Ishikawa (cell line): ENCODE data around the gene CLECL1.

Source experiments
- CEBPB ChIP-seq: IDR thresholded peaks from 2 replicates; pipeline ENCODE4 v1.6.1; 2012
- CREB1 ChIP-seq: IDR thresholded peaks from 2 replicates; pipeline ENCODE4 v1.6.1; 2012; ENCODE audit warnings: low read depth
- EGR1 ChIP-seq: IDR thresholded peaks from 2 replicates; pipeline ENCODE4 v1.6.1; 2012
- EP300 ChIP-seq: IDR thresholded peaks from 2 replicates; pipeline ENCODE4 v1.6.1; 2012; ENCODE audit warnings: borderline replicate concordance
- FOXM1 ChIP-seq: IDR thresholded peaks from 2 replicates; pipeline ENCODE4 v1.6.1; 2012; ENCODE audit warnings: low read depth, borderline replicate concordance
- NFIC ChIP-seq: IDR thresholded peaks from 2 replicates; pipeline ENCODE4 v1.6.1; 2012
- RAD21 ChIP-seq: IDR thresholded peaks from 2 replicates; pipeline ENCODE4 v1.6.1; 2012; ENCODE audit warnings: low read depth
- REST ChIP-seq: IDR thresholded peaks from 2 replicates; pipeline ENCODE4 v1.6.1; 2012; ENCODE audit warnings: low read depth, mild to moderate bottlenecking
- TAF1 ChIP-seq: IDR thresholded peaks from 2 replicates; pipeline ENCODE4 v1.6.1; 2012; ENCODE audit warnings: low read depth, mild to moderate bottlenecking
- TCF12 ChIP-seq: IDR thresholded peaks from 2 replicates; pipeline ENCODE4 v1.6.1; 2012; ENCODE audit warnings: low read depth
- TEAD4 ChIP-seq: IDR thresholded peaks from 2 replicates; pipeline ENCODE4 v1.6.1; 2012
- YY1 ChIP-seq: IDR thresholded peaks from 2 replicates; pipeline ENCODE4 v1.6.1; 2012; ENCODE audit warnings: low read depth
- ZBTB7A ChIP-seq: IDR thresholded peaks from 2 replicates; pipeline ENCODE4 v1.6.1; 2012; ENCODE audit warnings: low read depth
- TF ChIP-seq, protein P1 (sequence below): IDR thresholded peaks from 2 replicates; pipeline ENCODE4 v1.6.1; 2012
- TF ChIP-seq, protein P2 (sequence below): IDR thresholded peaks from 2 replicates; pipeline ENCODE4 v1.6.1; 2012

Gene CLECL1

GRCh38 chr12:9753498-9753897 lies 20.6 kb upstream of the CLECL1 start:
- TF ChIP-seq NFIC (no peak), ZBTB7A (no peak), CEBPB (no peak), YY1 (no peak), REST (no peak), TEAD4 (no peak), TCF12 (no peak), RAD21 (no peak), CREB1 (no peak), TAF1 (no peak), EP300 (no peak), FOXM1 (no peak), EGR1 (no peak)
- TF ChIP-seq, protein P1, sequence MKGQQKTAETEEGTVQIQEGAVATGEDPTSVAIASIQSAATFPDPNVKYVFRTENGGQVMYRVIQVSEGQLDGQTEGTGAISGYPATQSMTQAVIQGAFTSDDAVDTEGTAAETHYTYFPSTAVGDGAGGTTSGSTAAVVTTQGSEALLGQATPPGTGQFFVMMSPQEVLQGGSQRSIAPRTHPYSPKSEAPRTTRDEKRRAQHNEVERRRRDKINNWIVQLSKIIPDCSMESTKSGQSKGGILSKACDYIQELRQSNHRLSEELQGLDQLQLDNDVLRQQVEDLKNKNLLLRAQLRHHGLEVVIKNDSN, result no peak
- TF ChIP-seq, protein P2, sequence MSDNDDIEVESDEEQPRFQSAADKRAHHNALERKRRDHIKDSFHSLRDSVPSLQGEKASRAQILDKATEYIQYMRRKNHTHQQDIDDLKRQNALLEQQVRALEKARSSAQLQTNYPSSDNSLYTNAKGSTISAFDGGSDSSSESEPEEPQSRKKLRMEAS, result no peak

- TF ChIP-seq REST, result no peak
- no peak for TF ChIP-seq TCF12
- TF ChIP-seq, protein P2, result no peak
- TF ChIP-seq FOXM1, result no peak
- TF ChIP-seq TAF1, result no peak
- no peak for TF ChIP-seq RAD21
- TF ChIP-seq NFIC, result no peak
- TF ChIP-seq EP300, result no peak
- TF ChIP-seq TEAD4, result no peak
- TF ChIP-seq YY1, result no peak
- TF ChIP-seq, protein P1, result no peak
- TF ChIP-seq CREB1, result no peak
- TF ChIP-seq ZBTB7A, result no peak
- no peak for TF ChIP-seq CEBPB
- no peak for TF ChIP-seq EGR1
Measured at GRCh38 chr12:9753073-9753472, 20.2 kb upstream of the CLECL1 start.

DNA sequence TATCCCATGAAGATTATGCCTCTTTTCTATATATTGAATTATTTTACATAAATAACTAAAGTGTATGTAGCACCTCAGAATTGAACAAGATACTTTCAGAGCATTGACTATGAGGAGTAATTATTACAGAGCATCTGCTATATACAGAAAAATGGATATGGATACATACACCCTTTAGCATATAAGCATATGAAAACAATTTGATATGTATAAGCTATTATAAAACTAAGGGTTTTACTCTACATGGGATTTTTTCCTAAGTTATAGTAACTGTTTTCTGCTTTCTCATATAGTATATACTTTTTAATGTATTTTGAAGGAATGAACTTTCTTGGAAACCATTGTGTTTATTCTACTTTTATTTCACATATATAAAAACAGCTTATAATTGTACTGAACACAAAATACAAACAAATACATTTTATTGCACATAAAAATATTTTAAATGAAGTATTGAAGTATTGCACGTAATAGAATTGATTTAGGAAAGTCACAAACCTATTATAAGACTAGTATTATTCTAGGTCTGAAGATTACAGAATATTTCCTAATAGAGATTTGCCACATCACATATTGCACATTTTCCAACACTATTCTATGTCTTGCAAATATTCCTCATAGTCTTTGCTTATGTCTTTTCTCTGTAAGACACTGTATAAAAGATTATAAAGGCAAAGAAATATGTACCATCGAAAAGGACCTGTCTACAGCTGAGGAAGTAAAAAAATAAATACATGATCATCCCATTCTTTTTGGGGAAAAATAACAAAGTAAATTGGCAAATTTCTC lies 19.4 kb upstream of the CLECL1 start:
- no peak for TF ChIP-seq FOXM1
- no peak for TF ChIP-seq TEAD4
- TF ChIP-seq ZBTB7A, result no peak
- TF ChIP-seq RAD21, result no peak
- TF ChIP-seq CREB1, result no peak
- TF ChIP-seq, protein P2, result no peak
- no peak for TF ChIP-seq YY1

DNA sequence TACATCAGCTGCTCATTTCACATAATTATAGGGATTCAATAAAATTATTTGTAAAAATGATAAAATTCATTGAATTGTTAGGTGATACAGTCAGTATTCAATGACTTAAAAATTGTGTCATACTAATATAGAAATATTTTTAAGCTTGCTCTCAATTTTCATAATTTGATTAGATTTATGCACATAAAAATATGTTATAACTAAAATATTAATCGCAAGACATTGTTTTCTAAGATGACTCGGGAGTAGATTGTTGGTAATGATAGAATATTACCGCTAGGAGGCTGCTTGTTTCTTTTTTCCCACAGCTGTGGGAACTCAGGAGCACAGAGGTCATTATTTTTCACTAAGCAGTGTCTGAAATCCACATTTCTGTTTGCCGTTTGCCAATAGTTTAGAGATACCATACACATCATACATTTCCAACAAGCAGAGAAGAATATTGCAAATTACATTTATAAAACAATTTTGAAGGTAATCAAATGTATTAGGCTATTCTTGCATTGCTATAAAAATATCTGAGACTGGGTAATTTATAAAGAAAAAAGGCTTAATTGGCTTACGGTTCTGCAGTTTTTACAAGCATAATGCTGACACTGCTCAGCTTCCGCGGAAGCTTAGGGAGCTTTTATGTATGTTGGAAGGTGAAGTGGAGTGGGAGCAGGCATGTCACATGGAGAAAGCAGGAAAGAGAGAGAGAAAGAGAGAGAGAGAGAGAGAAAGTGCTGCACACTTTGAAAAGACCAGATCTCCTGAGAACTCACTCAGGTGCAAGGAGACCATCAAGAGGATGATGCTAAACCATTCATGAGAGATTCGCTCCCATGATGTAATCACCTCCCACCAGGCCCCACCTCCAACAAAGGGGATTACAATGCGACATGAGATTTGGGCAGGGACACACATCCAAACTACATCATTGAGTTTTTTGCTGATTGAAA lies 18.6 kb upstream of the CLECL1 start:
- TF ChIP-seq EP300 (no peak), RAD21 (peak; percentile 46)
